SH-SY5Y (cell line): ENCODE results near the gene PTPRJ.

ENCODE experiments used
- GATA2 ChIP-seq: IDR thresholded peaks from 2 replicates; pipeline ENCODE4 v1.6.1; 2011; ENCODE audit warnings: mild to moderate bottlenecking, low read depth, low read length
- GATA3 ChIP-seq: IDR thresholded peaks from 2 replicates; pipeline ENCODE4 v1.6.1; 2011; ENCODE audit warnings: low read depth, mild to moderate bottlenecking, low read length, moderate library complexity

- TF ChIP-seq GATA2 (no peak), GATA3 (no peak)
Measured at GRCh38 chr11:48058788-48059187, 78.4 kb downstream of the PTPRJ start.
